GM23338 (cell line): ENCODE data around the gene CBX5. TPM values are rescaled to one million over a fixed set of nuclear protein-coding genes. Genes with fewer than 3 reads are reported as not detected.

Experiments used
- ATAC-seq: fragments of 200-7000 bp; cut with Tn5 transposase; 3 replicates; pipeline ENCODE4 v1.9.1; 2020
- DNase-seq: peaks from one replicate; pipeline ENCODE4 v3.0.0-alpha.2; 2015; ENCODE audit warnings: low spot score
- H2AFZ ChIP-seq: fragments of 200-600 bp; sonication (generic); 2 replicates; pipeline ENCODE4 v1.8.0; 2016; ENCODE audit warnings: antibody characterized with exemption, mild to moderate bottlenecking, moderate library complexity
- H3F3A ChIP-seq: fragments of 200-600 bp; sonication (generic); replicated peaks from 2 replicates; pipeline ENCODE4 v1.8.0; 2017; ENCODE audit warnings: antibody characterized with exemption, mixed run types, low read depth
- H3K27ac ChIP-seq: fragments of 200-600 bp; sonication (generic); 2 replicates; pipeline ENCODE4 v1.6.1; 2016; ENCODE audit warnings: low read depth
- H3K27me3 ChIP-seq: fragments of 200-600 bp; sonication (generic); 2 replicates; pipeline ENCODE4 v1.8.0; 2016; ENCODE audit warnings: mild to moderate bottlenecking, mixed run types, moderate library complexity; ENCODE audit not compliant: insufficient read depth
- H3K36me3 ChIP-seq: fragments of 200-600 bp; sonication (generic); 2 replicates; pipeline ENCODE4 v1.8.0; 2016; ENCODE audit warnings: mild to moderate bottlenecking; ENCODE audit not compliant: insufficient read depth
- H3K4me1 ChIP-seq: fragments of 200-600 bp; sonication (generic); 2 replicates; pipeline ENCODE4 v1.8.0; 2016; ENCODE audit warnings: mild to moderate bottlenecking, moderate library complexity; ENCODE audit not compliant: insufficient read depth
- H3K4me2 ChIP-seq: fragments of 200-600 bp; sonication (generic); 2 replicates; pipeline ENCODE4 v1.7.1; 2017; ENCODE audit warnings: mixed run types
- H3K4me3 ChIP-seq: fragments of 200-600 bp; sonication (generic); 2 replicates; pipeline ENCODE4 v1.6.1; 2016; ENCODE audit warnings: mixed run types
- H3K79me2 ChIP-seq: fragments of 200-600 bp; sonication (generic); replicated peaks from 2 replicates; pipeline ENCODE4 v1.8.0; 2017; ENCODE audit warnings: mild to moderate bottlenecking; ENCODE audit not compliant: insufficient read depth
- H3K9me2 ChIP-seq: fragments of 200-600 bp; sonication (generic); 2 replicates; pipeline ENCODE4 v1.8.0; 2017; ENCODE audit not compliant: insufficient read depth
- H4K20me1 ChIP-seq: fragments of 200-600 bp; sonication (generic); replicated peaks from 2 replicates; pipeline ENCODE4 v1.8.0; 2017; ENCODE audit warnings: mild to moderate bottlenecking; ENCODE audit not compliant: insufficient read depth
- H3K27ac Mint-ChIP-seq: 2 replicates; pipeline ENCODE4 v1.8.0; 2020; ENCODE audit warnings: inconsistent platforms, mild to moderate bottlenecking, moderate library complexity, mixed read lengths
- H3K27me3 Mint-ChIP-seq: 3 replicates; pipeline ENCODE4 v1.8.0; 2022; ENCODE audit warnings: low read depth, mild to moderate bottlenecking, moderate library complexity, mixed read lengths, inconsistent platforms; ENCODE audit not compliant: insufficient read depth, poor library complexity
- H3K36me3 Mint-ChIP-seq: 3 replicates; pipeline ENCODE4 v1.8.0; 2021; ENCODE audit warnings: low read depth, mild to moderate bottlenecking, inconsistent platforms, moderate library complexity, mixed read lengths
- H3K4me1 Mint-ChIP-seq: 3 replicates; pipeline ENCODE4 v1.8.0; 2020; ENCODE audit warnings: mild to moderate bottlenecking, inconsistent platforms, mixed read lengths
- H3K4me3 Mint-ChIP-seq: 3 replicates; pipeline ENCODE4 v1.8.0; 2021; ENCODE audit warnings: moderate library complexity, mild to moderate bottlenecking, inconsistent platforms, mixed read lengths
- H3K9me3 Mint-ChIP-seq: 3 replicates; pipeline ENCODE4 v1.8.0; 2020; ENCODE audit warnings: moderate library complexity, mild to moderate bottlenecking, inconsistent platforms, mixed read lengths
- EZH2phosphoT487 ChIP-seq: fragments of 200-600 bp; sonication (generic); IDR thresholded peaks from one replicate; pipeline ENCODE4 v1.8.1; 2018; ENCODE audit warnings: antibody characterized with exemption; ENCODE audit not compliant: unreplicated experiment
- JUNB ChIP-seq: IDR thresholded peaks from one replicate; pipeline ENCODE4 v1.6.1; 2016; ENCODE audit warnings: antibody characterized with exemption; ENCODE audit not compliant: unreplicated experiment
- NANOG ChIP-seq: IDR thresholded peaks from 2 replicates; pipeline ENCODE4 v1.6.1; 2016; ENCODE audit warnings: antibody characterized with exemption, borderline replicate concordance
- POLR2AphosphoS5 ChIP-seq: IDR thresholded peaks from 2 replicates; pipeline ENCODE4 v1.6.1; 2016; ENCODE audit warnings: antibody characterized with exemption, low read depth
- STAT1 ChIP-seq: IDR thresholded peaks from one replicate; pipeline ENCODE4 v1.6.1; 2016; ENCODE audit warnings: antibody characterized with exemption; ENCODE audit not compliant: unreplicated experiment
- ZNF331 ChIP-seq: fragments of 250-450 bp; sonication (Bioruptor Pico); IDR thresholded peaks from 2 replicates; pipeline ENCODE4 v1.5.0; 2020; ENCODE audit warnings: low read depth, mild to moderate bottlenecking, moderate library complexity
- polyA plus RNA-seq: library from polyadenylated mRNA; unstranded; fragments of >200 nt; fragmentation: Nextera tagmentation; extraction: Ambion mirVana; gene quantifications from 2 replicates; pipeline ENCODE4 v1.2.1, GENCODE V29; 2016
- total RNA-seq: library from RNA; depleted of rRNA; stranded (reverse); fragments of >200 nt; shearing (Covaris generic); gene quantifications from 2 replicates; pipeline ENCODE4 v1.2.3, GENCODE V29; 2014
- TF ChIP-seq, protein P1 (sequence below): fragments of 250-450 bp; sonication (Bioruptor Pico); IDR thresholded peaks from 2 replicates; pipeline ENCODE4 v1.5.0; 2020; ENCODE audit warnings: mild to moderate bottlenecking, moderate library complexity
- TF ChIP-seq, protein P2 (sequence below), 2 experiments: fragments of 200-600 bp in 1 of 2; sonication (generic) in 1 of 2; conservative IDR thresholded peaks; 2 replicates each; pipeline versions ENCODE4 v1.5.1 to v1.6.1; 2016 to 2017; ENCODE audit warnings: antibody characterized with exemption in 2 of 2, low read depth in 2 of 2, mild to moderate bottlenecking in 2 of 2, moderate library complexity in 1 of 2

CBX5 gene
- total and polyA plus RNA-seq, 2 experiments from 2014 or later: 152 to 212 TPM

DNA sequence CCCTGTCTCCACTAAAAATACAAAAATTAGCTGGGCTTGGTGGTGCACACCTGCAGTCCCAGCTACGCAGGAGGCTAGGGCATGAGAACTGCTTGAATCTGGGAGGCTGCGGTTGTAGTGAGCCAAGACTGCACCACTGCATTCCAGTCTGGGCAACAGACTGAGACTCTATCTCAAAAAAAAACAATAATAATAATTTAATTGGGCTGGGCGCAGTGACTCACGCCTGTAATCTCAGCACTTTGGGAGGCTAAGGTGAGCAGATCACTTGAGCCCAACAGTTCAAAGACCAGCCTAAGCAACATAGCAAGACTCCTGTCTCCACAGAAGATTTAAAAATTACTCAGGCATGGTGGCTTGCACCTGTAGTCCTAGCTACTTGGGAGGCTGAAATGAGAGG, 26.7 kb downstream of the CBX5 start (continued):
- TF ChIP-seq ZNF331 (CRISPR knock-in tag) (no peak), JUNB (no peak), STAT1 (no peak), EZH2phosphoT487 (no peak)

DNA sequence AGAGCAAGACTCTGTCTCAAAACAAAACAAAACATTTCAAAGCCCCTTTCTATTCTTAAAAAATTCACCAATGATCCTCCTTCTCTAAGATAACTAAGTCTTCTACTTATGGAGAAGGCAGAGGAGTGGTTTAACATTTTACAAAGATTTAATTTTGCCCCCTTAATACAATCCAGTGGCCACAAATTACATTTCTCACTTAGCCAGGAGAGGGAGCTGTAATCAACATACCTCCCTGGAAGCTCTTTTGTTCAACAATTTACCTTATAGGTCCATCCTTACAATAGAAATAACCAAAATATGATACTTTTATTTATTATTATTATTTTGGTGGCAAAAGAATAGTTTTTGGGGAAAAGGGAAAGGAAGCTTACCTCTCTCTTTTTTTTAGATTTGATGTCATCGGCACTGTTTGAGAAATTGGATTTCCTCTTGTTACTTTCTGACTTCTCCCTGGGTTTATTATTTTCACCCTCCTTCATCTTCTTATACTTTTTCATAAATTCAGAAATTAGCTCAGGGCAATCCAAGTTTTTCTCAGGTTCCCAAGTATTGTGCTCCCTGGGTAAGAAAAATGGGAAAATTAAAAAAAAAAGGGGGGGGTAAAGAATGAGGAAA, 28.1 kb downstream of the CBX5 start:
- peaks cover 26% of the 10 kb centered on the region for H3K36me3 ChIP-seq
- DNase-seq: peak; percentile 79

DNA sequence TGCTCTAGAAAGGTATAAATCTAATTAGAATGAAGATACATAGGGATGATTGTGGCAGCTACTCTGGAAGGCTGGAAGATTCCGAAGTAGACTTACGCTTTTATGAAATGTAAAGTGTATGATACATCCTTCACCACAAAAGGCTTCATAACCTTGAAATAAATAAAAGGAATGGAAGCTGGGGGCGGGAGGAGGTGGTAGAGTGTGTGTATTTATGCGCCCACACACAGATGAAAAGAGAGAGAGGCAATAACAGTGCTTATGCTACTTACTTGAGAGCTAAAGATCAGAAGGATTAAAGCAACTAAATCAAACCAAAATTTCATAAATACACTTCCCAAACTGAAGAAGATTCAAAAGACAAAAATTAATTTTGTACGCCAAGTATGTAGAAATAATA, 30.4 kb downstream of the CBX5 start:
- Histone ChIP-seq H3K27me3 (no peaks in the 10 kb centered on the region), H3K4me1 (no peaks in the 10 kb centered on the region), H3K27ac (no peak overlapping the region), H3F3A (peaks cover 14% of the 10 kb centered on the region; the same call in 1 of the 2 replicates), H2AFZ (no peak overlapping the region), H3K9me2 (no peaks in the 10 kb centered on the region), H3K79me2 (peaks cover 19% of the 10 kb centered on the region), H3K4me2 (no peak overlapping the region), H4K20me1 (0 out of 2 replicates have a peak, but pooled peaks cover 3% of the 10 kb centered on the region), H3K36me3 (peaks cover 28% of the 10 kb centered on the region), H3K4me3 (no peak overlapping the region)
- DNase-seq (no peak), ATAC-seq (no peak)
- peaks cover 3% of the 10 kb centered on the region for H3K27me3 Mint-ChIP-seq
- H3K27ac Mint-ChIP-seq: no peak overlapping the region
- no peak overlapping the region for H3K4me3 Mint-ChIP-seq
- peaks cover 88% of the 10 kb centered on the region for H3K36me3 Mint-ChIP-seq
- H3K4me1 Mint-ChIP-seq: 0 out of 3 replicates have a peak, but pooled peaks cover 8% of the 10 kb centered on the region
- no peaks in the 10 kb centered on the region for H3K9me3 Mint-ChIP-seq
- TF ChIP-seq, protein P1, sequence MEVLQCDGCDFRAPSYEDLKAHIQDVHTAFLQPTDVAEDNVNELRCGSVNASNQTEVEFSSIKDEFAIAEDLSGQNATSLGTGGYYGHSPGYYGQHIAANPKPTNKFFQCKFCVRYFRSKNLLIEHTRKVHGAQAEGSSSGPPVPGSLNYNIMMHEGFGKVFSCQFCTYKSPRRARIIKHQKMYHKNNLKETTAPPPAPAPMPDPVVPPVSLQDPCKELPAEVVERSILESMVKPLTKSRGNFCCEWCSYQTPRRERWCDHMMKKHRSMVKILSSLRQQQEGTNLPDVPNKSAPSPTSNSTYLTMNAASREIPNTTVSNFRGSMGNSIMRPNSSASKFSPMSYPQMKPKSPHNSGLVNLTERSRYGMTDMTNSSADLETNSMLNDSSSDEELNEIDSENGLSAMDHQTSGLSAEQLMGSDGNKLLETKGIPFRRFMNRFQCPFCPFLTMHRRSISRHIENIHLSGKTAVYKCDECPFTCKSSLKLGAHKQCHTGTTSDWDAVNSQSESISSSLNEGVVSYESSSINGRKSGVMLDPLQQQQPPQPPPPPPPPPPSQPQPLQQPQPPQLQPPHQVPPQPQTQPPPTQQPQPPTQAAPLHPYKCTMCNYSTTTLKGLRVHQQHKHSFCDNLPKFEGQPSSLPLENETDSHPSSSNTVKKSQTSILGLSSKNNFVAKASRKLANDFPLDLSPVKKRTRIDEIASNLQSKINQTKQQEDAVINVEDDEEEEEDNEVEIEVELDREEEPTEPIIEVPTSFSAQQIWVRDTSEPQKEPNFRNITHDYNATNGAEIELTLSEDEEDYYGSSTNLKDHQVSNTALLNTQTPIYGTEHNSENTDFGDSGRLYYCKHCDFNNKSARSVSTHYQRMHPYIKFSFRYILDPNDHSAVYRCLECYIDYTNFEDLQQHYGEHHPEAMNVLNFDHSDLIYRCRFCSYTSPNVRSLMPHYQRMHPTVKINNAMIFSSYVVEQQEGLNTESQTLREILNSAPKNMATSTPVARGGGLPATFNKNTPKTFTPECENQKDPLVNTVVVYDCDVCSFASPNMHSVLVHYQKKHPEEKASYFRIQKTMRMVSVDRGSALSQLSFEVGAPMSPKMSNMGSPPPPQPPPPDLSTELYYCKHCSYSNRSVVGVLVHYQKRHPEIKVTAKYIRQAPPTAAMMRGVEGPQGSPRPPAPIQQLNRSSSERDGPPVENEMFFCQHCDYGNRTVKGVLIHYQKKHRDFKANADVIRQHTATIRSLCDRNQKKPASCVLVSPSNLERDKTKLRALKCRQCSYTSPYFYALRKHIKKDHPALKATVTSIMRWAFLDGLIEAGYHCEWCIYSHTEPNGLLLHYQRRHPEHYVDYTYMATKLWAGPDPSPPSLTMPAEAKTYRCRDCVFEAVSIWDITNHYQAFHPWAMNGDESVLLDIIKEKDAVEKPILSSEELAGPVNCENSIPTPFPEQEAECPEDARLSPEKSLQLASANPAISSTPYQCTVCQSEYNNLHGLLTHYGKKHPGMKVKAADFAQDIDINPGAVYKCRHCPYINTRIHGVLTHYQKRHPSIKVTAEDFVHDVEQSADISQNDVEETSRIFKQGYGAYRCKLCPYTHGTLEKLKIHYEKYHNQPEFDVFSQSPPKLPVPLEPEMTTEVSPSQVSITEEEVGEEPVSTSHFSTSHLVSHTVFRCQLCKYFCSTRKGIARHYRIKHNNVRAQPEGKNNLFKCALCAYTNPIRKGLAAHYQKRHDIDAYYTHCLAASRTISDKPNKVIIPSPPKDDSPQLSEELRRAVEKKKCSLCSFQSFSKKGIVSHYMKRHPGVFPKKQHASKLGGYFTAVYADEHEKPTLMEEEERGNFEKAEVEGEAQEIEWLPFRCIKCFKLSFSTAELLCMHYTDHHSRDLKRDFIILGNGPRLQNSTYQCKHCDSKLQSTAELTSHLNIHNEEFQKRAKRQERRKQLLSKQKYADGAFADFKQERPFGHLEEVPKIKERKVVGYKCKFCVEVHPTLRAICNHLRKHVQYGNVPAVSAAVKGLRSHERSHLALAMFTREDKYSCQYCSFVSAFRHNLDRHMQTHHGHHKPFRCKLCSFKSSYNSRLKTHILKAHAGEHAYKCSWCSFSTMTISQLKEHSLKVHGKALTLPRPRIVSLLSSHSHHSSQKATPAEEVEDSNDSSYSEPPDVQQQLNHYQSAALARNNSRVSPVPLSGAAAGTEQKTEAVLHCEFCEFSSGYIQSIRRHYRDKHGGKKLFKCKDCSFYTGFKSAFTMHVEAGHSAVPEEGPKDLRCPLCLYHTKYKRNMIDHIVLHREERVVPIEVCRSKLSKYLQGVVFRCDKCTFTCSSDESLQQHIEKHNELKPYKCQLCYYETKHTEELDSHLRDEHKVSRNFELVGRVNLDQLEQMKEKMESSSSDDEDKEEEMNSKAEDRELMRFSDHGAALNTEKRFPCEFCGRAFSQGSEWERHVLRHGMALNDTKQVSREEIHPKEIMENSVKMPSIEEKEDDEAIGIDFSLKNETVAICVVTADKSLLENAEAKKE (CRISPR knock-in tag): no peak
- TF ChIP-seq JUNB: no peak
- no peak for TF ChIP-seq EZH2phosphoT487
- no peak for TF ChIP-seq POLR2AphosphoS5
- TF ChIP-seq NANOG: no peak

More for the DNA sequence above, 28.1 kb downstream of the CBX5 start:
- Histone ChIP-seq H3K27me3 (no peaks in the 10 kb centered on the region), H3F3A (peaks cover 6% of the 10 kb centered on the region; the same call in 1 of the 2 replicates), H3K27ac (peak overlapping the region; percentile 35), H3K4me2 (no peak overlapping the region), H3K79me2 (peaks cover 38% of the 10 kb centered on the region), H3K9me2 (no peaks in the 10 kb centered on the region), H3K4me3 (no peak overlapping the region), H2AFZ (no peak overlapping the region), H3K4me1 (no peaks in the 10 kb centered on the region), H4K20me1 (no peaks in the 10 kb centered on the region)
- Mint-ChIP-seq H3K27ac (no peak overlapping the region), H3K4me1 (peaks cover 15% of the 10 kb centered on the region; the same call in 2 of the 3 replicates), H3K27me3 (peaks cover 7% of the 10 kb centered on the region), H3K36me3 (peaks cover 87% of the 10 kb centered on the region), H3K9me3 (no peaks in the 10 kb centered on the region), H3K4me3 (no peak overlapping the region)
- no peak for TF ChIP-seq NANOG
- no peak for TF ChIP-seq EZH2phosphoT487
- TF ChIP-seq, protein P2, sequence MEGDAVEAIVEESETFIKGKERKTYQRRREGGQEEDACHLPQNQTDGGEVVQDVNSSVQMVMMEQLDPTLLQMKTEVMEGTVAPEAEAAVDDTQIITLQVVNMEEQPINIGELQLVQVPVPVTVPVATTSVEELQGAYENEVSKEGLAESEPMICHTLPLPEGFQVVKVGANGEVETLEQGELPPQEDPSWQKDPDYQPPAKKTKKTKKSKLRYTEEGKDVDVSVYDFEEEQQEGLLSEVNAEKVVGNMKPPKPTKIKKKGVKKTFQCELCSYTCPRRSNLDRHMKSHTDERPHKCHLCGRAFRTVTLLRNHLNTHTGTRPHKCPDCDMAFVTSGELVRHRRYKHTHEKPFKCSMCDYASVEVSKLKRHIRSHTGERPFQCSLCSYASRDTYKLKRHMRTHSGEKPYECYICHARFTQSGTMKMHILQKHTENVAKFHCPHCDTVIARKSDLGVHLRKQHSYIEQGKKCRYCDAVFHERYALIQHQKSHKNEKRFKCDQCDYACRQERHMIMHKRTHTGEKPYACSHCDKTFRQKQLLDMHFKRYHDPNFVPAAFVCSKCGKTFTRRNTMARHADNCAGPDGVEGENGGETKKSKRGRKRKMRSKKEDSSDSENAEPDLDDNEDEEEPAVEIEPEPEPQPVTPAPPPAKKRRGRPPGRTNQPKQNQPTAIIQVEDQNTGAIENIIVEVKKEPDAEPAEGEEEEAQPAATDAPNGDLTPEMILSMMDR (conservative IDR thresholded peaks at IDR 0.05; ENCODE audit: low read depth in 2 of 2): peak; percentile 71 to 86
- peak; percentile 73 for ATAC-seq
